HG02852 (cell line): ENCODE measurements around the gene SV2C.
"Not testable (repeated sequence)": the region's sequence is repeated elsewhere in the genome, so short reads cannot be mapped to it uniquely, and the experiment has no call there.

ENCODE experiments used
- ATAC-seq: cut with Tn5 transposase; IDR thresholded peaks from one replicate; pipeline ENCODE4 v1.9.1; 2021; ENCODE audit warnings: mild to moderate bottlenecking, moderate library complexity; ENCODE audit not compliant: unreplicated experiment

SV2C gene

GRCh38 chr5:76291305-76292077 lies 208.3 kb downstream of the SV2C start:
- ATAC-seq: no peak

GRCh38 chr5:76292620-76293322 lies 209.6 kb downstream of the SV2C start:
- peak; percentile 83 for ATAC-seq

- ATAC-seq: no peak
Observed at GRCh38 chr5:76294573-76294972, 211.4 kb downstream of the SV2C start.

- ATAC-seq: no peak
Observed at GRCh38 chr5:76298852-76299251, 215.7 kb downstream of the SV2C start.

GRCh38 chr5:76299592-76299991 lies 216.4 kb downstream of the SV2C start:
- no peak for ATAC-seq

GRCh38 chr5:76301932-76302331 lies 218.7 kb downstream of the SV2C start:
- ATAC-seq: not testable (repeated sequence)

GRCh38 chr5:76302661-76303060 lies 219.5 kb downstream of the SV2C start:
- ATAC-seq: not testable (repeated sequence)

- ATAC-seq: peak; percentile 70
Observed at GRCh38 chr5:76303921-76304320, 220.7 kb downstream of the SV2C start.

- ATAC-seq: no peak
Observed at GRCh38 chr5:76305269-76305668, 222.1 kb downstream of the SV2C start.

GRCh38 chr5:76305775-76306174 lies 222.6 kb downstream of the SV2C start:
- no peak for ATAC-seq

GRCh38 chr5:76310208-76310607 lies 227.0 kb downstream of the SV2C start:
- no peak for ATAC-seq

GRCh38 chr5:76312783-76313182 lies 229.6 kb downstream of the SV2C start:
- ATAC-seq: no peak

GRCh38 chr5:76314643-76315042 lies 231.5 kb downstream of the SV2C start:
- no peak for ATAC-seq

- no peak for ATAC-seq
Observed at GRCh38 chr5:76319673-76320072, 236.5 kb downstream of the SV2C start.

GRCh38 chr5:76323494-76323893 lies 240.3 kb downstream of the SV2C start:
- not testable (repeated sequence) for ATAC-seq

- no peak for ATAC-seq
Observed at GRCh38 chr5:76325326-76325725, 242.1 kb downstream of the SV2C start.

GRCh38 chr5:76325876-76326491 lies 242.8 kb downstream of the SV2C start:
- ATAC-seq: no peak

- ATAC-seq: no peak
Observed at GRCh38 chr5:76326577-76327302, 243.6 kb downstream of the SV2C start.

- ATAC-seq: no peak
Observed at GRCh38 chr5:76329346-76329745, 246.2 kb downstream of the SV2C start.

GRCh38 chr5:76331126-76331525 lies 247.9 kb downstream of the SV2C start:
- ATAC-seq: no peak

- no peak for ATAC-seq
Observed at GRCh38 chr5:76332102-76332501, 248.9 kb downstream of the SV2C start.
